ENCODE results near the gene TAT.
"Not testable (repeated sequence)": the region's sequence is repeated elsewhere in the genome, so short reads cannot be mapped to it uniquely, and the experiment has no call there.

DNA sequence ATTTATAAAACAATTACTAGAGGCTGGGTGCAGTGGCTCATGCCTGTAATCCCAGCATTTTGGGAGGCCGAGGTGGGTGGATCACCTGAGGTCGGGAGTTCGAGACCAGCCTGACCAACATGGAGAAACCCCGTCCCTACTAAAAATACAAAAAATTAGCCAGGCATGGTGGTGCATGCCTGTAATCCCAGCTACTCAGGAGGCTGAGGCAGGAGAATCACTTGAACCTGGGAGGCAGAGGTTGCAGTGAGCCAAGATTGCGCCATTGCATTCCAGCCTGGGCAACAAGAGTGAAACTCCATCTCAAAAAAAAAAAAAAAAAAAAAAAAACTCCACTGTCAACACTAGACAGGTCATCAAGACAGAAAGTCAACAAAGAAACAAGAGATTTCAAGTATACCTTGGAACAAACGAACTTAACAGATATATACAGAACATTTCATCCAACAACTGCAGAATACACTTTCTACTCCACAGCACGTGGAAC is 18.5 kb upstream of the TAT start:
- TF ChIP-seq, protein P1, sequence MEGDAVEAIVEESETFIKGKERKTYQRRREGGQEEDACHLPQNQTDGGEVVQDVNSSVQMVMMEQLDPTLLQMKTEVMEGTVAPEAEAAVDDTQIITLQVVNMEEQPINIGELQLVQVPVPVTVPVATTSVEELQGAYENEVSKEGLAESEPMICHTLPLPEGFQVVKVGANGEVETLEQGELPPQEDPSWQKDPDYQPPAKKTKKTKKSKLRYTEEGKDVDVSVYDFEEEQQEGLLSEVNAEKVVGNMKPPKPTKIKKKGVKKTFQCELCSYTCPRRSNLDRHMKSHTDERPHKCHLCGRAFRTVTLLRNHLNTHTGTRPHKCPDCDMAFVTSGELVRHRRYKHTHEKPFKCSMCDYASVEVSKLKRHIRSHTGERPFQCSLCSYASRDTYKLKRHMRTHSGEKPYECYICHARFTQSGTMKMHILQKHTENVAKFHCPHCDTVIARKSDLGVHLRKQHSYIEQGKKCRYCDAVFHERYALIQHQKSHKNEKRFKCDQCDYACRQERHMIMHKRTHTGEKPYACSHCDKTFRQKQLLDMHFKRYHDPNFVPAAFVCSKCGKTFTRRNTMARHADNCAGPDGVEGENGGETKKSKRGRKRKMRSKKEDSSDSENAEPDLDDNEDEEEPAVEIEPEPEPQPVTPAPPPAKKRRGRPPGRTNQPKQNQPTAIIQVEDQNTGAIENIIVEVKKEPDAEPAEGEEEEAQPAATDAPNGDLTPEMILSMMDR (tag by site-specific recombination; IDR thresholded peaks at IDR 0.05), result not testable (repeated sequence)
- TF ChIP-seq ZNF791 (tag by site-specific recombination; IDR thresholded peaks at IDR 0.05); KLF9 (tag by site-specific recombination; IDR thresholded peaks at IDR 0.05; ENCODE audit: low read depth); ZNF133 (tag by site-specific recombination; IDR thresholded peaks at IDR 0.05); ZBTB8A (tag by site-specific recombination; IDR thresholded peaks at IDR 0.05); SETDB1 (IDR thresholded peaks at IDR 0.05; ENCODE audit: insufficient read length, low read length): not testable (repeated sequence)
- TF ChIP-seq, protein P2, sequence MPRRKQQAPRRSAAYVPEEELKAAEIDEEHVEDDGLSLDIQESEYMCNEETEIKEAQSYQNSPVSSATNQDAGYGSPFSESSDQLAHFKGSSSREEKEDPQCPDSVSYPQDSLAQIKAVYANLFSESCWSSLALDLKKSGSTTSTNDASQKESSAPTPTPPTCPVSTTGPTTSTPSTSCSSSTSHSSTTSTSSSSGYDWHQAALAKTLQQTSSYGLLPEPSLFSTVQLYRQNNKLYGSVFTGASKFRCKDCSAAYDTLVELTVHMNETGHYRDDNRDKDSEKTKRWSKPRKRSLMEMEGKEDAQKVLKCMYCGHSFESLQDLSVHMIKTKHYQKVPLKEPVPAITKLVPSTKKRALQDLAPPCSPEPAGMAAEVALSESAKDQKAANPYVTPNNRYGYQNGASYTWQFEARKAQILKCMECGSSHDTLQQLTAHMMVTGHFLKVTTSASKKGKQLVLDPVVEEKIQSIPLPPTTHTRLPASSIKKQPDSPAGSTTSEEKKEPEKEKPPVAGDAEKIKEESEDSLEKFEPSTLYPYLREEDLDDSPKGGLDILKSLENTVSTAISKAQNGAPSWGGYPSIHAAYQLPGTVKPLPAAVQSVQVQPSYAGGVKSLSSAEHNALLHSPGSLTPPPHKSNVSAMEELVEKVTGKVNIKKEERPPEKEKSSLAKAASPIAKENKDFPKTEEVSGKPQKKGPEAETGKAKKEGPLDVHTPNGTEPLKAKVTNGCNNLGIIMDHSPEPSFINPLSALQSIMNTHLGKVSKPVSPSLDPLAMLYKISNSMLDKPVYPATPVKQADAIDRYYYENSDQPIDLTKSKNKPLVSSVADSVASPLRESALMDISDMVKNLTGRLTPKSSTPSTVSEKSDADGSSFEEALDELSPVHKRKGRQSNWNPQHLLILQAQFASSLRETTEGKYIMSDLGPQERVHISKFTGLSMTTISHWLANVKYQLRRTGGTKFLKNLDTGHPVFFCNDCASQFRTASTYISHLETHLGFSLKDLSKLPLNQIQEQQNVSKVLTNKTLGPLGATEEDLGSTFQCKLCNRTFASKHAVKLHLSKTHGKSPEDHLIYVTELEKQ (tag by site-specific recombination; IDR thresholded peaks at IDR 0.05; ENCODE audit: borderline replicate concordance), result not testable (repeated sequence)
- TF ChIP-seq, protein P3, sequence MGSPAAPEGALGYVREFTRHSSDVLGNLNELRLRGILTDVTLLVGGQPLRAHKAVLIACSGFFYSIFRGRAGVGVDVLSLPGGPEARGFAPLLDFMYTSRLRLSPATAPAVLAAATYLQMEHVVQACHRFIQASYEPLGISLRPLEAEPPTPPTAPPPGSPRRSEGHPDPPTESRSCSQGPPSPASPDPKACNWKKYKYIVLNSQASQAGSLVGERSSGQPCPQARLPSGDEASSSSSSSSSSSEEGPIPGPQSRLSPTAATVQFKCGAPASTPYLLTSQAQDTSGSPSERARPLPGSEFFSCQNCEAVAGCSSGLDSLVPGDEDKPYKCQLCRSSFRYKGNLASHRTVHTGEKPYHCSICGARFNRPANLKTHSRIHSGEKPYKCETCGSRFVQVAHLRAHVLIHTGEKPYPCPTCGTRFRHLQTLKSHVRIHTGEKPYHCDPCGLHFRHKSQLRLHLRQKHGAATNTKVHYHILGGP (tag by site-specific recombination; IDR thresholded peaks at IDR 0.05), result not testable (repeated sequence)
- TF ChIP-seq, protein P4, sequence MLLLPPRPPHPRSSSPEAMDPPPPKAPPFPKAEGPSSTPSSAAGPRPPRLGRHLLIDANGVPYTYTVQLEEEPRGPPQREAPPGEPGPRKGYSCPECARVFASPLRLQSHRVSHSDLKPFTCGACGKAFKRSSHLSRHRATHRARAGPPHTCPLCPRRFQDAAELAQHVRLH (tag by site-specific recombination; IDR thresholded peaks at IDR 0.05), result not testable (repeated sequence)
